Right hindlimb (tissue), 1 donor: ENCODE measurements around the gene PLOD2.

Experiments
- DNase-seq: peaks from one replicate; pipeline ENCODE4 v3.0.0-alpha.2; 2018

The PLOD2 gene

DNA sequence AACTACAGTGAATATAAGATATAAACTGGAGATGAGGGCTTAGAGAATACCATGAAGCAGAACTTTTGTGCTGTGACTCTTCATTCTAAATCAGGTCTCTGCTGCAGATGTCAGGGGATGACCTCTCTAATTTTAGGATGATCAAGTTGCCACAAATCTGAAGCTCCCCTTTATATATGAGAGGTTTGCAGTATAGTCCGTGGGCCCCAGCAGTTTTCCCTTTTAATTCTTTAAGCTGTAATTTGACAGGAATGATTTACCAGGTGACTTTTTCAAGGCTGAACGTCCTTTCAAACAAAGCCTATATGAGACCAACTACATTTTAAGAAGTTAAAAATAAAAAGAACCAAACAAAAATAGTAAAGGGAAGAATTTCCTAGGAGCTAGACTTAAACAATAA, 4.9 kb upstream of the PLOD2 start:
- DNase-seq, result no peak

- DNase-seq, result no peak
These were observed 4.2 kb upstream of the PLOD2 start for GRCh38 chr3:146164971-146165769.

DNA sequence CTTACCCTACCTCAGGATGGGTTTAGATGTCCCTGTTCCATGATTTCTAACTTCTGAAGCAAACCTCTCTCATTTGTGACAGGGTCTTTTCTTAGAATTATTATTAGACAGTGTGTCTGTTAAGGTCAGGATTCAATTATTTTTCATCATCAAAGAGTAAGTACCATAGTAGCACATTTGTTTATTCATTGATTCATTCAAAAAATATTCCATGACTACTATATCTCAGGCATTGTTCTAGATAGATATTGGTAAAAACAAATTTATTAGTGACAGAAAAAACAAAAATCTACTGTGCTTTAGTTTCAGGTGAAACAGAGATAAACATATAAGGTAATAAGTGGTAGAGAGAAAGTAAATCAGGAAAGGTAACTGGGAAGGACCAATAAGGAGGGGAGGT, 3.5 kb upstream of the PLOD2 start:
- no peak for DNase-seq

DNA sequence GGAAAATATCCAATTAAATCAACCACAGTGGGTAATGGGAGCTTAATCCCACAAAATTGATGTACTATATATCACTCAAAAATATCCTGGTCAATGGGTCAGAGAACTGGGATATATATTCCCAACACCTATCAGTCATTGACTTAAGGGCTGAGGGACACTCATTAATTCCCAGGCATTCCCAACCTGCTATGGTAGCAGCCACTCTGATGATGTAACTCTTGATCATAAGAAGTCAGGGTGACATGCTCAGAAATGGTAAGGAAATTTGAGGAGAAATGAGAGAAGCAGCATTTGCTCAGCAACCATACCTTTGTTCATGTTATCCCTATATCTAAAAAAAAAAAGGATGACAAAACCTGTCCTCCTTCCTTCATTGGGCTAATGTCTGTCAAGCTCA, 3.1 kb upstream of the PLOD2 start:
- no peak for DNase-seq

DNA sequence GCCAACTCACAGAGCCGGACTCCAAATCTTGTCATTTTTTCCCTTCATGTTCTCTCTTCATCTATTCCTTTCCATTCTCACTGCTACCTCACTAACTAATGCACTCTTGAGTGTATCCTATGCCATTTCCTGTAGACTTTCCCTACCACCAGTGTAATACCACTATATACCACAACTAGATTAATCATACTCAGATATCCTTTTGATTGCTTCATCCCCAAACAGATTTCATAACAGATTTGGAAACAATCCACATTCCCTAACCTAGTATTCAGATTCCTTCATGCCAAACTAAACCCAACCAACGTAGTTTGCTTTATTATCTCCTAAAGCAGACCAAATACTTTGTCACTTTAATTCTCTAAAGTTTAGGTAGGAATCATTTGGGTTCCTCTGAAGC, 2.6 kb upstream of the PLOD2 start:
- DNase-seq, result no peak

DNA sequence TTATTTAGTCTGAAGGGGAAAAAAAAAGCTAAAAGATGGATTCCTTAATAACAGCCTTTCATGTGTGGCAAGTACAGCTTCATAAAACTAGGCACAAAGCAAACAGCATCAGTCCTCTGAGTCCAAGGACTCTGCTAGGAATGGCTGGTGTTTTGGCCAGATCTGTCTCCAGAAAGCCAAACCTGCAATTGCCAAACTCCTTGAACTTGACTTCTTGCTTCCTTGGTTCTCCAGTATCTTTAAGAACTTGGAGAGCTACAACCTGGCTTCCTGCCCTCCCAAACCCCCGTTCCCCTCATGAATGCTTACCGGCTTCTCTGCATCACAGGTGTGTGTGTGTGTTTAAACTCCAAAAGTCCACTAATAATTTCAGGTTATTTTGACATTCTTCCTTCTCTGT, 1.6 kb upstream of the PLOD2 start:
- peak; percentile 33 for DNase-seq

DNA sequence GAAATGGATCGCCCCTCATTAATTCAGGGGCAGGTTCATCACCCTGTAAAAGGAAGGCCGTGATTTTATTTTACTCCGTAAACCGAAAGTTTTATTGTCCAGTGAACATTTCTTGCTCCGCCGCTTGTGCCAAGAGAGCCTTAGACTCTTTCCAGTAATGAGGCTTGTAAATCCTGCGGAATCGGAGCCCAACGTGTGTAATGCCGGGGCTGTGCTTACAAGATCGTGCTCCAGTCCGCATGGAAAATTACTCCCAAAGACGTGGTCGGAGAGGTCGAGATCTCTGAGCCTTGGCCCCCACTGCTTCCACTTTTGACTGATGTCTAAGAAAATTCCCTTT, 649 bp upstream of the PLOD2 start:
- DNase-seq, result peak; percentile 82

- peak; percentile 82 for DNase-seq
These were observed 542 bp downstream of the PLOD2 start for GRCh38 chr3:146160321-146160963.

GRCh38 chr3:146159616-146160320, 1.2 kb downstream of the PLOD2 start:
- no peak for DNase-seq

DNA sequence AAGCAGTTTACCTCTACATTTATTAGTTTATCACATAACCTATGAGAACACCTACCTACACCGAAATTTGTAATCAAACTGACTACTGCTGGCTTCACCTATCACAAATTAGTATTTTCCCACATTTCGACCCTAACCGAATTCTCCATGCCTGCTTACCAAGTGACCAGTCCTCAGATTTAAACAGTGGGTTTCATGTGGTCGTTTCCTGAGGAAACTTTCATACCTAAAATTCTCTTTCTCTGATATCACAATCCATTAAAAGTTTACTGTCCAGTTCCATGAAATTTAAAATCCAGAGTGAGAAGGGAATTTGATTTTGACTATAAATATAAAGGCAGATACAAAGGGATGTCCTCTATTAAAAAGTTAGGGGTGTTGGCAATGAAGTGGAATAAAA, 1.9 kb downstream of the PLOD2 start:
- DNase-seq, result no peak

- DNase-seq, result no peak
These were observed 3.5 kb downstream of the PLOD2 start for GRCh38 chr3:146157325-146158060.

- no peak for DNase-seq
These were observed 4.2 kb downstream of the PLOD2 start for GRCh38 chr3:146156666-146157314.

GRCh38 chr3:146156095-146156494, 4.9 kb downstream of the PLOD2 start:
- DNase-seq, result peak; percentile 49

GRCh38 chr3:146154995-146155394, 6.0 kb downstream of the PLOD2 start:
- no peak for DNase-seq

- no peak for DNase-seq
These were observed 6.7 kb downstream of the PLOD2 start for GRCh38 chr3:146154316-146154715.

GRCh38 chr3:146153429-146153828, 7.6 kb downstream of the PLOD2 start:
- no peak for DNase-seq

DNA sequence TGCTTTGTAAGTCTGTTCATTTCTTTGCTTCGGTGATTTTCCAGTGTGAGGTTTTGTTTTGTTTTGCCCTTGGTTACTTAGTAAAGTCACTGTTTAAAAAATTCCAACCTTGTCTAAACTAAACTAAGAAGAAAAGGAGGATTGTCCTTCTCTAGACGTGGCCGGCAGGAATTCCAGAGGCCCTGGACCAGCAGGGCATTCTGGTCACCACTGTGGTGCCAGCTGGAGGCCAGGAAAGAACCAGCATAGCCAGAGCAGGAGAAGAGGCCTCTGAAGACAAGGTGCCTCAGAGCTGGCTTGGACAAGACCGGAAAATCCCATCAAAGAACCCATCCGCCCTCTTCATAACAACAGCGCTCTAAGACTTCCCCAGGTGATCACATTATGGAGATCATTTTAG, 8.2 kb downstream of the PLOD2 start:
- DNase-seq, result no peak

DNA sequence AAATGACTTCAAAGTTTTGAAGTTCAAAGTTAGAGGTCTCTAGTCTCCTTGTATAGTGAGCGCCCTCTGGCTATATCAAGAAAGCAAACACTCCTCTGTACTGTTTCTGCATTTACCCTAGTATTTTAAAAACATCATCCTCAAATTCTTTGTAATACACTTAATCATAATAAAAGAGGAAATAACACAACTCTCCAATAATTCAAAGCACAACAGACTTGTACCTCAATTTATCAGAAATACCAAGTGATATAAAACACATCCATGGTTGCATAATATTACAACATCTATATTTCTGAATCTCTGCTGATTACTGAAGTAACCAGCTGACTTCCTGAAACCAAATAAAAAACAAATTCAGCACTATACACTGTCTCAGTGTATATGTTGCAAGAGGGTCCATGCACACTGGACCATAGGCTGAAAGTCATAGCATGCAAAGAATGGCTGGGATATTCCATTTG, 12.5 kb downstream of the PLOD2 start:
- no peak for DNase-seq

DNA sequence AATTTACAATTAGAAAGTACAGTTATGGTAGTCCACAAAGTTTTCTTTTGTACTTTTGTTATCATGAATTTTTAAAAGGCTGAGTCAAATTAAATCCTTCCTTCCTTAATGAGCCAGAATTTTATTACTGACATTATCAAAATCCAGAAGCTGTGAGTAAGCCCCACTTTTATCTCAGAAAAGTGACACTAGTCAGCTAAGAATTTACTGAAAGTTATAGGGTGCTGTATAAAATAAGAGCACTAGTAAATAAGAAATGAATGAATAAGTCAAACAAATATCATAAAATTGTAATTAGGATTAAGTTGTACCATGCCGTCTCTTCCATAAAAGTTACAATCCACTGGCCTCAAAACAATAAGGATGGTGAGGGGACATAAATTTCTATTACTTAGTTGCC, 15.3 kb downstream of the PLOD2 start:
- DNase-seq, result no peak

DNA sequence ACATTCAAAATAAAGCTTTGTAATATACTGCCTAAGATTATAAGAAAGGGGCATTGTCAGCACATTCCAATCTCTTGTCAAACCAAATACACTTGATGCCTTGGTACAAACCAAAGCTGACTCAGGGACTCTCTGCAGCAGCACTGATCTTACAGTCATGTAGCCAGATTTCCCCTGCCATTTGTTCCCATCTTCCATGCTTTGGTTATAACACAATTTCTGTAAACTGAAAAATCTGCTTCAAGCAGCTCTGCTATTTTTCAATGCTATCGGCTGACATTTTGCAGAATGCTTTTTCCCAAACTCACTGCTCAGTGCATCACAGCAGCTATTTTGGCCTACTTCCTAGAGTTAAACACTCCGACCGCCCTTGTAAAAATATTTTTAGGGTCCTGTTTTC, 18.2 kb downstream of the PLOD2 start:
- DNase-seq, result no peak

GRCh38 chr3:146139586-146140110, 21.3 kb downstream of the PLOD2 start:
- DNase-seq, result no peak

- no peak for DNase-seq
These were observed 22.1 kb downstream of the PLOD2 start for GRCh38 chr3:146138902-146139301.

GRCh38 chr3:146136647-146137046, 24.3 kb downstream of the PLOD2 start:
- no peak for DNase-seq
